Neuron (in vitro differentiated cells): ENCODE results near the gene RPS2.
"Not testable (repeated sequence)": the region's sequence is repeated elsewhere in the genome, so short reads cannot be mapped to it uniquely, and the experiment has no call there.

ENCODE experiments used
- H2AFZ ChIP-seq: one replicate; pipeline ENCODE4 v1.6.1; 2013; ENCODE audit warnings: low read depth, mild to moderate bottlenecking, inconsistent platforms, low read length, moderate library complexity
- H3K27me3 ChIP-seq: one replicate; pipeline ENCODE4 v1.6.1; 2013; ENCODE audit warnings: low read length; ENCODE audit not compliant: insufficient read depth
- H3K36me3 ChIP-seq: one replicate; pipeline ENCODE4 v1.6.1; 2013; ENCODE audit warnings: low read length; ENCODE audit not compliant: insufficient read depth
- H3K4me1 ChIP-seq: one replicate; pipeline ENCODE4 v1.6.1; 2013; ENCODE audit warnings: low read length; ENCODE audit not compliant: insufficient read depth
- H3K4me3 ChIP-seq: 2 replicates; pipeline ENCODE4 v1.5.1; 2013; ENCODE audit warnings: mild to moderate bottlenecking, low read length, moderate library complexity
- H3K9me3 ChIP-seq: one replicate; pipeline ENCODE4 v1.6.1; 2013; ENCODE audit warnings: low read length

RPS2 gene

DNA sequence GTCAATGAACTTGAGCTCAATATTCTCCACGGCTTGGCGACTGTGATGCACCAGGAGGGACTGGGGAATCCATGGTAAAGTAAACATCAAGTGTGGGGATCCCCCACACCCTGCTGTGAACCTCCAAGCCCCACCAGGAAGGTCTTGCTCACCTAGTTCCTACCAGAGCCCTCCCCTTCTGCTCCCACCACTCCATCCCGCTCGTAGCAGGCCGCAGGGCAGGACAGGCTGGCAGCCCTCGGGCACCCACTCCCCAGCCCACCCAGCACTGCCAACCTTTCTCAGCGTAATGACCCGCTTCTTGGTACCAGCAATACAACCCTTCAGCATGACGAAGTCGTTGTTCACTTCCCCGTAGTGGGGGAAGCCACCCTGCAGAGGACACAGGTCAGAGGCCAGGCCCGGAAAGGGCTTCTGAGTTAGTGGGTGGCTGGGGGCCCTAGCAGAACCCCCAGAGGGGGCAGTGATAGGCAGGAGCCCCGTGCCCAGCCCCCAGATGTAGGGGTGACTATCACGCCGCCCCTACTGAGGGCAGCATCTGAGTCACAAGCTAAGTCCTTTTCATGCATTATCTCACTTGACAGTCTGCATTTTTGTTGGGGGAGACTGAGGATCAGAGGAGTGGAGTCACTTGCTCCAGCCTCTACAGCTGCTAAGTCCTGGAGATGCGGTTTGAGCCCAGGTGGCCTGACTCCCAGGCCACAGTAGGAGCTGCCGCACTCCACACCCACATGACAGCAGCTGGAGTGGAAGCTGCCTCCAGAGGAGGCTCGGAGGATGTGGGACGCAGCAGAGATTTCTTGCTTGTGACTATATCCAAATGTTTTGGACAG is 18.9 kb downstream of the RPS2 start:
- Histone ChIP-seq H3K9me3 (no peaks in the 10 kb centered on the region), H3K4me3 (no peak overlapping the region), H3K27me3 (no peaks in the 10 kb centered on the region), H2AFZ (no peak overlapping the region), H3K4me1 (peaks cover 8% of the 10 kb centered on the region), H3K36me3 (no peaks in the 10 kb centered on the region)

DNA sequence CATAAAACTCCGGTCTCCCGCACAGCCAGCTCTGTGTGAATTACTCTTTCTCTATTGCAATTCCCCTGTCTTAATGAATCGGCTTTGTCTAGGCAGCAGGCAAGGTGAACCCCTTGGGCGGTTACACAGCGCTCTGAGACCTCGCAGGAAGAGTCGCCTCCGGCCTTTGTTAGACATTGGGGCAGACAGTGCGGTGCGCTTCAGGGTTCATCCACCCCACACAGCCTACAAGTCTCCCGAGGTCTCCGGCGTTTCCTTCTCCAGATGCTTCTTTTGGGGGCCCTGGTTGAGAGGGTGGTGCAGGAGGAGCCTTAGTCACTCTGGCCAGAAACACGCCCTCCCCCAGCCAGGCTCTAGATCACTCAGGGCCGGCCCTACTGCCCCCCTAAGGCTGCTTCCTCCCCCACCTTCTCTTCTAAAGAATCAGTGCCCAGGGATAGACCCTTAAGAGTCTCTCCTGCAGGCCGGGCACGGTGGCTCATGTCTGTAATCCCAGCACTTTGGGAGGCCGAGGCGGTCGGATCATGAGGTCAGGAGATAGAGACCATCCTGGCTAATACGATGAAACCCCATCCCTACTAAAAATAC is 19.9 kb downstream of the RPS2 start:
- Histone ChIP-seq H3K4me3 (no peak overlapping the region), H3K4me1 (peaks cover 8% of the 10 kb centered on the region), H2AFZ (no peak overlapping the region), H3K9me3 (no peaks in the 10 kb centered on the region), H3K36me3 (peaks cover 5% of the 10 kb centered on the region), H3K27me3 (no peaks in the 10 kb centered on the region)

DNA sequence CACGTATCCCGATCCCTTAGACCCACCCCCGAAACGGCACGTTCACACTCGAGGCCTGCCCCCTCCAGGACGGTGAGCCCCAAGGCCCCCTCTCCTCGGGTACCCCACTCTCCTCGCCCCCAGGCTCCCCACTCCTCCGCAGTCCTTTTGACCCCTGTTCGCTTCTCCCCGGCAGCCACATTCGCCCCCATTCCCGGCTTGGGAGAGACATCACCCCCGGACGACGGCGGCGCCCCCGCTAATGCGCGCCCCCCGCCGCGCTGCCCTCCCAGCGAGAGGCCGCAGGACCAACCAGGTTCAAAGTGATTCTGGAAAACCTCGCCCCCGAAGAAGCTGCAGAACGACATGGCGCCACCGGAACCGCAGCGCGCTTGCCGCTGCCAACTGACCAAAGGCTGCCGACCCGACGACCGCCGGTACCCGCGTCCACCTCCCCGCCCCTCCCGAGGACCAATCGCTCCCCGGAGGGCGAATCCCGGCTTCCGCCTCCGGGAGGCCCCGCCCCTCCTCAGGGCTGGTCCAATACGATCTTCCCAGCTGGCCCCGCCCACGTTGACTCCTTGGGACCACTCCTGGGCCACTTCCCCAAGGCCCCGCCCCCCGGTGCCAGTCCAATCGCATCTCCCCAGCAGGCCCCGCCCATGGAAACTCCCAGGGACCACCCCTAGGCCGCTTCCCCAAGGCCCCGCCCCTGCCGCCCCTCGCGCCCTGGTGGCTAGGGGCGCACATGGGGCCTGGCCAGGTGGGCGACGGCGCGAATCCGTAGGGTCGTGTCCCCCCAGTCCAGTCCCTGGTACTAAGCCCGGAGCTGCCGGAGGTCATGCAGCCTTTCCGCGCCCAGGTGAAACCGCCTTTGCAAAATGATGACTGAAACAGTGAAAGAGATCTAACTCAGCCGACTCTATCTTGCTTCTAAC is 21.6 kb downstream of the RPS2 start, which contains the start of gene MSRB1:
TSS of gene MSRB1 (minus strand) at position 390 of the 917 bp plus-strand sequence. CDS start at position 347, 43 bp downstream.
- peaks cover 8% of the 10 kb centered on the region for H3K4me1 ChIP-seq
- no peaks in the 10 kb centered on the region for H3K27me3 ChIP-seq
- peak within 1 kb of the TSS; percentile 44 for H2AFZ ChIP-seq
- no peaks in the 10 kb centered on the region for H3K9me3 ChIP-seq
- H3K36me3 ChIP-seq, result peaks cover 19% of the 10 kb centered on the region
- peak within 1 kb of the TSS; percentile 83 for H3K4me3 ChIP-seq

DNA sequence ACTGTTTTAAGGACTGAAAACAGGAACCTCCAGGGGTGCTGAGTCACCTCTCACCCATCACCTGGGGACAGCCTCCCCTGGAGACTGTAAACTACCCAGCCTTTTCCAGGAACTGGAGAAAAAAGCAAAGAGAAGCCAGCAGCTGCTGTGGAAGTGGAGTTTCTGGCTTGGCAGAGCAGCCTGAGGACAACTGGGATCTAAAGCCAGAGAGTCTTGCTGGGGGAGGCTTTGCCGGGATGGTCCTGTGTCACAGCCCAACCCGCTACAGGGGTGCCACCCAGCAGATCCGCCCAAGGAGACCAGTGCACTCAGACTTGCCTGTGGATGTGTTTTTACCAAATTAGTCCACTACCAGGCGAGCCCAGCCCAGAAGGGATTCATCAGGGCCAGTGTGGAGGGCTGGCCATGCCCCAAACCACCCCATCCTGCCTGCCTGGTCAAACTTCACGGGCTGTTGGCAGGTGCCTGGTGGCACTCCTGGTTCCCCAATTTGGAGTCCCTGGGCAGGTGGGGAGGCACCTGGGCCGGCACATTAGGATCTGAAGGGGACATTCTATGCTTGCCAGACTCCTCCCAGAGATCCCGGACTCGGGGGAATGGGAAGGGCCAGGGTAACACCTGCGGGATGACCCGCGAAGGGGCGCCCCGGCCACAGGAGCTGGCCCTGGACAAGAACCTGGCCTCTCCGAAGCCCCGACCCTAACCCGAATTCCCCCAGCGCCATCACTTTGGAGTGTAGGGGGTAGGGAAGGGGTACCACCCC is 22.4 kb downstream of the RPS2 start:
- no peak overlapping the region for H2AFZ ChIP-seq
- peak overlapping the region; percentile 83 for H3K4me3 ChIP-seq
- peaks cover 8% of the 10 kb centered on the region for H3K4me1 ChIP-seq
- H3K9me3 ChIP-seq, result no peaks in the 10 kb centered on the region
- peaks cover 20% of the 10 kb centered on the region for H3K36me3 ChIP-seq
- no peaks in the 10 kb centered on the region for H3K27me3 ChIP-seq

DNA sequence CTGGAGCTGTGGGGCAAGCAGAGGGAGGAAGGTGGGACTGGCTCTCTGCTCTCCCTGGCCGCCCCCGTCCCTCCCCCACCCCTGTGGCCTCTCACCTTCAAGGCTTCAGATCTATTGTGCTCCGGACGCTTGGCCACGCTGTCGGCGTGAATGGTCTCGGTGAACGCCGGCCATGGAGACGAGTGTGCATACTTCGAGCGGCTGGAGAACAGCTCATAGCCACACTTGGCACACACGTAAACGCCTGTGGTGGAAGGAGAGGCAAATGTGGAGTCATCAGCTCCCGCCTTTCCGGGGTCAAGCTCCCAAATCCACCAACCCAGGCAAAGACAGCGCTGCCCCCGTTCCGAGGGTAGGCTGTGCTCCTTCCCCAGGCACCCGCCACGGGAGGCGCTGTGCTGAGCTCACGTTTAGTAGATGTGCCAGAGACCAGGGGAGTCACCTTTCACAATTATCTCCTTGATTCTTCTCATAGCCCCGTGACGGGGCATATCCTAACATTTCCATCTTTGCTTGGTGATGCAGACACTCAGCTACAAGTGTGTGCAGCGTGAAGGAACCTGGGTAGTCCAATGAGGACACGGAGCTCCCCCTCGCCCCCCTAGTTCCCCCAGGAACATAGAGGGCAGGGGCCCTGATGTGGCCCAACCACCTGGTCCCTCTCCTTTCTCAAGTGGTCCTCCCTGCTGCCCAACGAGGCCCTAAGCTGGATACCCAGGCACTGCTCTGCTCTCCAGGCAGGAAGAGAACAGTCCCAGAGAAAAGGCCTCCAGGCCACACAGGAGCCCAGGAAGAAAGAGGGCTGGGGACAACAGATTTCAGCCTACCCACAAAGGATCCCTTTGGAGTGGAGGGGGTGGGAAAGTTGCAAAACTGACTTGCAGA is 23.2 kb downstream of the RPS2 start:
- H3K4me1 ChIP-seq, result peaks cover 8% of the 10 kb centered on the region
- H3K27me3 ChIP-seq, result no peaks in the 10 kb centered on the region
- no peak overlapping the region for H2AFZ ChIP-seq
- H3K36me3 ChIP-seq, result peaks cover 20% of the 10 kb centered on the region
- no peaks in the 10 kb centered on the region for H3K9me3 ChIP-seq
- H3K4me3 ChIP-seq, result peak overlapping the region; percentile 83

DNA sequence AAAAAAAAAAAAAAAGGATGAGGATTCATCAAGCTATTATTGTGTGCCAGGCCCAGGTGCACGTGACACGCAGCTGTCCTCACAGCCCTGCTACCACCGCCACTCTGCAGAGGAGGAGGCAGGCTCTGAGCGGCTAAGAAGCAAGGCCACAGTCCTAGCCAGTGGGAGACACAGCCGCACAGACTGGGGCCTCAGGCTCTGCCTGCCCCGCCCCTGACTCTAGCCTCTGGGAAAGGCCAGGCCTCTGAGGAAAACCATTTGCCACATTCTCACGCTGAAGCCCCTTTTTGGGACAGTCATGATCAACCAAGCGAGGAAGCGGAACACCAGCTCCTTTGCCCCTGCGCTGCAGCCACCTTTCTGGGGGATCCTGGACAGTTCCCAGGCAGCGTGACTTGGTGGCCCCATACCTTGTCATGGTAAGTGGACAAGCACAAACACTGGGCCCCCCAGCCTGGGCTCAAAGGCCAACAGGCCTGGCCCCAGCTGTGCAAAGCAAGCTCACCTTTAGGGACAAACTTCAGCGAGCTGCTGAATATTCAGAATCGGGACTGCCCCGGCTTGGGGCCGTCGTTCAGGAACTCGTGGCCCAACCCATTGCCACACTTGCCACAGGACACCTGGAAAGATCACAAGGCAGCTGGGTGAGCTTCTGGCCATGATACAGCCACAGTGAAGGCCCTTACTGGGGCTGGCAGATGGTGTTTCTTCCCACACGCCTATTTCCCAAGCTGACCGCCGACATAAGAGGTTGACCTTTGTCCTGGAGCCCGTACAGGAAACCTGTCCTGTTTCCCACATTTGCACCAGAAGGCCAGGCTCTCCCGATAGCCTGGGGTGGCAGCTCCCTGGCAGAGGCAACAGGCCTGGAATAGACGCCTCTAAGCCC is 24.1 kb downstream of the RPS2 start:
- Histone ChIP-seq H3K4me1 (peaks cover 8% of the 10 kb centered on the region), H3K9me3 (no peaks in the 10 kb centered on the region), H3K27me3 (no peaks in the 10 kb centered on the region), H3K36me3 (peaks cover 20% of the 10 kb centered on the region), H3K4me3 (no peak overlapping the region), H2AFZ (no peak overlapping the region)

DNA sequence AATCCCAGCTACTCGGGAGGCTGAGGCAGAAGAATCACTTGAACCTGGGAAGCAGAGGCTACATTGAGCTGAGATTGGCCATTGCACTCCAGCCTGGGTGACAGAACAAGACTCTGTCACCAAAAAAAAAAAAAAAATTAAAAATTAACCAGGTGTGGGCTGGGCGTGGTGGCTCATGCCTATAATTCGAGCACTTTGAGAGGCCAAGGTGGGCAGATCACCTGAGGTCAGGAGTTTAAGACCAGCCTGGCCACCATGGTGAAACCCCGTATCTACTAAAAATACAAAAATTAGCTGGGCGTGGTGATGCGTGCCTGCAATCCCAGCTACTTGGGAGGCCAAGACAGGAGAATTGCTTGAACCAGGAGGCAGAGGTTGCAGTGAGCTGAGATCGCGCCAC is 24.8 kb downstream of the RPS2 start:
- H3K4me1 ChIP-seq, H3K4me3 ChIP-seq, H3K27me3 ChIP-seq, H2AFZ ChIP-seq, H3K9me3 ChIP-seq: not testable (repeated sequence)
- H3K36me3 ChIP-seq, result peaks cover 20% of the 10 kb centered on the region

DNA sequence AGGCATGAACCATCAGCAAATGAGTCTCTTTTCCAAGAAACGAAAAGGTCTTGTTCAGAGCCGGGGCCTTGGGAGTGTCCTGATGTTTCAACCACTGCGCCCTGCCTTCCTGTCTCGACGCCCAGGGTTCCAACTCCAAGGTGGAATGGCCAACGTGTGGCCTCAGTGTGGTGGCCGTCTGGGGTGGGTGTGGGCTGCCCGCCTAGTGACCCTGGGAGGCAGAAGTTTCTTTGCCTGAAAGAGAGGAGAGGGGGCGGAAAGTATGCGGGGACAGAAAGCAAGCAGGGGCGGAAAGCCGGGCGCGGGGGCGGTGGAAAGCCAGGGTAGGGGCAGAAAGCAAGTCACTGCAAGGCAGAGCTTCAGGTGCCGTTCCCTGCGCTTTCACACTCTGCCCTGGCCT is 25.7 kb downstream of the RPS2 start:
- Histone ChIP-seq H3K4me3 (no peak overlapping the region), H2AFZ (no peak overlapping the region), H3K9me3 (no peaks in the 10 kb centered on the region), H3K4me1 (peaks cover 8% of the 10 kb centered on the region), H3K27me3 (no peaks in the 10 kb centered on the region), H3K36me3 (peaks cover 20% of the 10 kb centered on the region)

DNA sequence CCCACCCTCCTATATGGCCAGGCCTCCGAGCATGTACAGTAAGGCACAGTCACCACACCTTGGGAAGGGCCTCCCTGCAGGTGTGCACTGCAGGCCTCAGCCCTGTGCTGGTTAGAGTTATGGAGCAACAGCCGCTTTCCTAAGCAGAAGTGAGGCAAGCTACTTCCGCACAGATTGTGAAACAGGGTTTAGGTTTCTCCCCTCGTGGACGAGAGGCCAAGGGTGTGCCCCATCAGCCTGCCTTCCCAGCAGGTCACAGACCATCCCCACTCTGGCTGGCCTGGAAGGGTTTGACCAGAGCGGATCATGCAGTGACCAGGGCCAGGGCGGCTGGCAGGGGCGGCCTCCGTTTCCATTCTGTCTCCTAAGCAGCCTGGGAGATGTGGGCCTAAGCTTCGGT is 26.3 kb downstream of the RPS2 start:
- Histone ChIP-seq H3K9me3 (no peaks in the 10 kb centered on the region), H3K36me3 (peaks cover 20% of the 10 kb centered on the region), H3K27me3 (no peaks in the 10 kb centered on the region), H3K4me3 (no peak overlapping the region), H3K4me1 (peaks cover 8% of the 10 kb centered on the region), H2AFZ (no peak overlapping the region)

DNA sequence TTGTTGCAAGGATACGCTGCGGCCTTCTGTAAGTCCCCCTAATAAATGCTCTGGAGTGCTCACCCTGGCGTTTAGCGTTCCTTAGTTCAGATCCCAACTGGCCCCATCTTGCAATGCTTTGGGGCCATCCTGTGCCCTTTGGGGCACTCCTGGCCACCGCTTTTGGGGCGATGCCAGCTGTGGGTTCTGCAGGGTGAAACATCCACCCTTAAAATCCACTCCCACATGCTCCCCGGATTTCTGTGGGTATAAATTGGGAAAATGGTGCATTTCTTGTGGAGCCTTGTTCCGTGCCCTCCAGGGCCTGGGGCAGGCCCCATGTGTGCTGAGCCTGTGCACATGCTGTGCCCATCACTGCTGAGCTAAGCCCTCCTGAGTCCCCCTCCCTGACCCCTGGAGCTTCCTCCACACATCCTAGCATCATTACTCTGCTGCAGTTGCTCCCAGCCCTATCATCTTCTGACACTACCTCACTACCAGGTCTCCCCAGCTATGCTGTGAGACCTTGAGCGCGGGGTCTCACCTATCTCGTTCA is 27.6 kb downstream of the RPS2 start:
- peaks cover 7% of the 10 kb centered on the region for H3K4me1 ChIP-seq
- H3K27me3 ChIP-seq, result no peaks in the 10 kb centered on the region
- no peaks in the 10 kb centered on the region for H3K9me3 ChIP-seq
- H3K36me3 ChIP-seq, result peaks cover 20% of the 10 kb centered on the region
- no peak overlapping the region for H3K4me3 ChIP-seq
- no peak overlapping the region for H2AFZ ChIP-seq

DNA sequence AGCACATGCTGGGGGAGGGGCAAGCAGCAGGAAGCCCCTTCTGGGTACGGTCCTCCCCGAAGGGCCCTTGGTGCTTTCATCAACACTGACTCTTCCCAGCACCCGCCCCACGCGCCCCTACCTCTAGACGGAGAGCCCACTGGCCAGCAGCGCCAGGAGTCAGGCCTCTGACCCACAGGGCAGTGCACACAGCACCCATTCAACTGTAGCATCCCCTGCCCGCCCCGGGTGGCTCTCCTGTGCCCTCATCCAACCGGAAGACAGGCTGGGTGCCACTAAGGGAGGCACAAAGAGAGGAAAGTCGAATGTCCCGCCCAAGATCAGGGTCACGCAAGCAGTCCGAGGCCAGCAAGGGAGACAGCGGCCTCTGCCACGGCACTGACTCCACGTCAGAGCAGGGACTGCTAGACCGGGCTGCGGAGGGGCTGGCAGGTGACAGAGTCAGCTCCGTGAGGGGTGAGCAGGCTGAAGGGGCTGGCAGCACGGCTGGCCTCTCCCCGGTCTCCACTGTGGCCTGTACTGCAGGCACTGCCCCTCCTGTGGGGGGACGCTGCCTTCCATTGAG is 31.4 kb downstream of the RPS2 start:
- H3K36me3 ChIP-seq, result peaks cover 2% of the 10 kb centered on the region
- H3K9me3 ChIP-seq, result no peaks in the 10 kb centered on the region
- no peak overlapping the region for H2AFZ ChIP-seq
- H3K4me3 ChIP-seq, result no peak overlapping the region
- no peaks in the 10 kb centered on the region for H3K27me3 ChIP-seq
- peaks cover 4% of the 10 kb centered on the region for H3K4me1 ChIP-seq
